Measurements from ENCODE around the gene RELN. TPM values are rescaled to one million over a fixed set of nuclear protein-coding genes. Genes with fewer than 3 reads are reported as not detected.
"Not testable (repeated sequence)": the region's sequence is repeated elsewhere in the genome, so short reads cannot be mapped to it uniquely, and the experiment has no call there.

The RELN gene
- total RNA-seq, 1 experiment from 2014 or later, result 0.03 TPM

- no peak for DNase-seq (ENCODE audit: low spot score)
Measured at GRCh38 chr7:103914147-103914899, 75.1 kb downstream of the RELN start.

GRCh38 chr7:103912891-103913605 lies 76.4 kb downstream of the RELN start:
- DNase-seq (ENCODE audit: low spot score), result peak; percentile 44
- in situ Hi-C loops (cut with HindIII; ENCODE audit: low sequenced_read_pairs), result no loop called here

More at GRCh38 chr7:103914147-103914899, 75.1 kb downstream of the RELN start:
- in situ Hi-C loops (cut with HindIII; ENCODE audit: low sequenced_read_pairs), result no loop called here

GRCh38 chr7:103911015-103911414 lies 78.4 kb downstream of the RELN start:
- DNase-seq (ENCODE audit: low spot score); in situ Hi-C loops (cut with HindIII; ENCODE audit: low sequenced_read_pairs): not testable (repeated sequence)

- DNase-seq (ENCODE audit: low spot score), result no peak
Measured at GRCh38 chr7:103905997-103906396, 83.5 kb downstream of the RELN start.

GRCh38 chr7:103902917-103903316 lies 86.5 kb downstream of the RELN start:
- in situ Hi-C loops (cut with HindIII; ENCODE audit: low sequenced_read_pairs), result no loop called here
- no peak for DNase-seq (ENCODE audit: low spot score)

More at GRCh38 chr7:103905997-103906396, 83.5 kb downstream of the RELN start:
- in situ Hi-C loops (cut with HindIII; ENCODE audit: low sequenced_read_pairs), result no loop called here

GRCh38 chr7:103896826-103897225 lies 92.6 kb downstream of the RELN start:
- DNase-seq (ENCODE audit: low spot score); in situ Hi-C loops (cut with HindIII; ENCODE audit: low sequenced_read_pairs): not testable (repeated sequence)

GRCh38 chr7:103894656-103895596 lies 94.5 kb downstream of the RELN start:
- DNase-seq (ENCODE audit: low spot score), result peak; percentile 55
- in situ Hi-C loops (cut with HindIII; ENCODE audit: low sequenced_read_pairs), result no loop called here

GRCh38 chr7:103893350-103893749 lies 96.1 kb downstream of the RELN start:
- in situ Hi-C loops (cut with HindIII; ENCODE audit: low sequenced_read_pairs), result no loop called here
- no peak for DNase-seq (ENCODE audit: low spot score)

GRCh38 chr7:103889451-103889850 lies 100.0 kb downstream of the RELN start:
- DNase-seq (ENCODE audit: low spot score), result no peak
- in situ Hi-C loops (cut with HindIII; ENCODE audit: low sequenced_read_pairs), result no loop called here

- in situ Hi-C loops (cut with HindIII; ENCODE audit: low sequenced_read_pairs), result no loop called here
- peak; percentile 66 for DNase-seq (ENCODE audit: low spot score)
Measured at GRCh38 chr7:103888603-103889153, 100.8 kb downstream of the RELN start.

- in situ Hi-C loops (cut with HindIII; ENCODE audit: low sequenced_read_pairs), result no loop called here
- DNase-seq (ENCODE audit: low spot score), result no peak
Measured at GRCh38 chr7:103887853-103888602, 101.4 kb downstream of the RELN start.

GRCh38 chr7:103887050-103887449 lies 102.4 kb downstream of the RELN start:
- in situ Hi-C loops (cut with HindIII; ENCODE audit: low sequenced_read_pairs), result no loop called here
- no peak for DNase-seq (ENCODE audit: low spot score)

- DNase-seq (ENCODE audit: low spot score), result peak; percentile 54
- in situ Hi-C loops (cut with HindIII; ENCODE audit: low sequenced_read_pairs), result no loop called here
Measured at GRCh38 chr7:103879928-103880600, 109.4 kb downstream of the RELN start.

- in situ Hi-C loops (cut with HindIII; ENCODE audit: low sequenced_read_pairs), result no loop called here
- DNase-seq (ENCODE audit: low spot score), result peak; percentile 98
Measured at GRCh38 chr7:103879411-103879810, 110.0 kb downstream of the RELN start.

- in situ Hi-C loops (cut with HindIII; ENCODE audit: low sequenced_read_pairs), result no loop called here
- no peak for DNase-seq (ENCODE audit: low spot score)
Measured at GRCh38 chr7:103877565-103877964, 111.9 kb downstream of the RELN start.

GRCh38 chr7:103875718-103876117 lies 113.7 kb downstream of the RELN start:
- DNase-seq (ENCODE audit: low spot score), result no peak
- in situ Hi-C loops (cut with HindIII; ENCODE audit: low sequenced_read_pairs), result no loop called here

- no peak for DNase-seq (ENCODE audit: low spot score)
- in situ Hi-C loops (cut with HindIII; ENCODE audit: low sequenced_read_pairs), result no loop called here
Measured at GRCh38 chr7:103871473-103871872, 118.0 kb downstream of the RELN start.

- no peak for DNase-seq (ENCODE audit: low spot score)
- in situ Hi-C loops (cut with HindIII; ENCODE audit: low sequenced_read_pairs), result no loop called here
Measured at GRCh38 chr7:103870664-103871063, 118.8 kb downstream of the RELN start.

All from G401 (cell line).